H1 (cell line): ENCODE data around the gene IL1A. TPM values are rescaled to one million over a fixed set of nuclear protein-coding genes. Genes with fewer than 3 reads are reported as not detected.
"Not testable (repeated sequence)": the region's sequence is repeated elsewhere in the genome, so short reads cannot be mapped to it uniquely, and the experiment has no call there.

Experiments
- CTCF ChIA-PET: fragments of 300-600 bp; sonication (Branson Sonifier 250); formaldehyde crosslinking; loops from one replicate; lab custom pipeline; 2021; ENCODE audit not compliant: partially characterized antibody; lab: Charles Lee
- POLR2A ChIA-PET: fragments of 300-600 bp; sonication (Branson Sonifier 250); formaldehyde crosslinking; loops from one replicate; lab custom pipeline; 2021; ENCODE audit warnings: inconsistent platforms; ENCODE audit not compliant: partially characterized antibody; lab: Charles Lee
- DNase-seq, 2 experiments: peaks; one replicate each; pipeline versions ENCODE4 v3.0.0 to v3.0.0-alpha.2; 2010 to 2022; ENCODE audit warnings: low spot score in 2 of 2, low read depth in 1 of 2, mixed read lengths in 1 of 2
- FAIRE-seq: peaks from 2 replicates; lab custom pipeline; 2011; peaks lifted over from hg19 to GRCh38; lab: Jason Lieb, UNC
- H2AFZ ChIP-seq: 2 replicates; pipeline ENCODE4 v1.8.1; 2012; ENCODE audit warnings: low read length, inconsistent platforms
- H2AK5ac ChIP-seq: 2 replicates; pipeline ENCODE4 v1.6.1; 2013; ENCODE audit warnings: low read depth, low read length
- H2BK120ac ChIP-seq: replicated peaks from 2 replicates; pipeline ENCODE3; 2013; ENCODE audit warnings: low read depth, low read length, inconsistent platforms
- H2BK12ac ChIP-seq: 2 replicates; pipeline ENCODE4 v1.6.1; 2013; ENCODE audit warnings: low read depth, low read length
- H2BK15ac ChIP-seq: 2 replicates; pipeline ENCODE4 v1.6.1; 2013; ENCODE audit warnings: low read length
- H2BK20ac ChIP-seq: 2 replicates; pipeline ENCODE4 v1.6.1; 2013; ENCODE audit warnings: low read length
- H2BK5ac ChIP-seq: 2 replicates; pipeline ENCODE4 v1.6.1; 2013; ENCODE audit warnings: low read depth, low read length
- H3K14ac ChIP-seq: 2 replicates; pipeline ENCODE4 v1.6.1; 2013; ENCODE audit warnings: inconsistent platforms; ENCODE audit not compliant: insufficient read length
- H3K18ac ChIP-seq: 2 replicates; pipeline ENCODE4 v1.6.1; 2013; ENCODE audit warnings: low read length; ENCODE audit errors: extremely low read depth
- H3K23ac ChIP-seq: 2 replicates; pipeline ENCODE4 v1.6.1; 2013; ENCODE audit warnings: inconsistent platforms; ENCODE audit not compliant: insufficient read length
- H3K23me2 ChIP-seq: 2 replicates; pipeline ENCODE4 v1.6.1; 2013; ENCODE audit warnings: low read depth, low read length
- H3K27ac ChIP-seq: 2 replicates; pipeline ENCODE4 v1.6.1; 2011; ENCODE audit warnings: low read depth, low read length, inconsistent platforms
- H3K27me3 ChIP-seq, 4 experiments: replicated peaks in 1 of 4; 1 replicate in 1 of 4; 2 replicates in 3 of 4; pipeline versions ENCODE4 v1.6.1 to v1.8.1; 2011 to 2013; ENCODE audit warnings: low read length in 3 of 4, mild to moderate bottlenecking in 3 of 4, inconsistent platforms in 2 of 4, mixed read lengths in 2 of 4, moderate library complexity in 1 of 4; ENCODE audit not compliant: control insufficient read depth in 3 of 4, insufficient read depth in 3 of 4; ENCODE audit errors: extremely low read depth in 1 of 4
- H3K36me3 ChIP-seq, 4 experiments: 2 replicates each; pipeline versions ENCODE4 v1.6.1 to v1.8.1; 2011 to 2013; ENCODE audit warnings: mild to moderate bottlenecking in 4 of 4, low read length in 3 of 4, moderate library complexity in 2 of 4, control low read depth in 1 of 4, inconsistent platforms in 1 of 4; ENCODE audit not compliant: insufficient read depth in 4 of 4, control insufficient read depth in 2 of 4
- H3K4ac ChIP-seq: replicated peaks from 2 replicates; pipeline ENCODE3; 2013; ENCODE audit warnings: low read length, low read depth, mixed read lengths, inconsistent platforms; ENCODE audit not compliant: insufficient read length
- H3K4me1 ChIP-seq, 4 experiments: replicated peaks in 1 of 4; 1 replicate in 1 of 4; 2 replicates in 3 of 4; pipeline versions ENCODE4 v1.6.1 to v1.8.1; 2011 to 2013; ENCODE audit warnings: low read length in 3 of 4, inconsistent platforms in 2 of 4, mixed read lengths in 1 of 4; ENCODE audit not compliant: insufficient read depth in 4 of 4, control insufficient read depth in 3 of 4
- H3K4me2 ChIP-seq, 2 experiments: 2 replicates each; pipeline versions ENCODE4 v1.6.1 to v1.8.1; 2011 to 2013; ENCODE audit warnings: low read depth in 2 of 2, low read length in 2 of 2, control low read depth in 1 of 2, inconsistent platforms in 1 of 2, mild to moderate bottlenecking in 1 of 2; ENCODE audit not compliant: insufficient read depth in 1 of 2
- H3K4me3 ChIP-seq, 4 experiments: fragments of 200-600, 300-600 bp in 1 of 4; sonication (generic), shearing (Covaris generic), sonication (Bioruptor Twin) in 1 of 4; 2 replicates each; pipeline versions ENCODE4 v1.5.1 to v1.8.1; 2011 to 2016; ENCODE audit warnings: low read length in 4 of 4, low read depth in 3 of 4, control low read depth in 2 of 4, inconsistent platforms in 2 of 4, mild to moderate bottlenecking in 2 of 4, mixed read lengths in 1 of 4, moderate library complexity in 1 of 4; ENCODE audit not compliant: insufficient read depth in 2 of 4; ENCODE audit errors: extremely low read depth in 1 of 4
- H3K56ac ChIP-seq: replicated peaks from 2 replicates; pipeline ENCODE3; 2013; ENCODE audit warnings: low read depth, mild to moderate bottlenecking, mixed read lengths, low read length, inconsistent platforms; ENCODE audit not compliant: insufficient read length
- H3K79me1 ChIP-seq: 2 replicates; pipeline ENCODE4 v1.6.1; 2013; ENCODE audit warnings: low read depth, low read length, control low read depth
- H3K79me2 ChIP-seq, 2 experiments: 2 replicates each; pipeline versions ENCODE4 v1.6.1 to v1.8.1; 2012 to 2013; ENCODE audit warnings: low read length in 2 of 2, mild to moderate bottlenecking in 2 of 2, inconsistent platforms in 1 of 2; ENCODE audit not compliant: insufficient read depth in 2 of 2, control insufficient read depth in 1 of 2
- H3K9ac ChIP-seq, 4 experiments: replicated peaks in 1 of 4; 1 replicate in 1 of 4; 2 replicates in 3 of 4; pipeline versions ENCODE4 v1.6.1 to v1.8.1; 2011 to 2013; ENCODE audit warnings: low read depth in 3 of 4, low read length in 3 of 4, control low read depth in 2 of 4, mild to moderate bottlenecking in 2 of 4, moderate library complexity in 2 of 4, inconsistent platforms in 1 of 4; ENCODE audit errors: extremely low read depth in 1 of 4
- H3K9me3 ChIP-seq, 2 experiments: 2 replicates each; pipeline versions ENCODE4 v1.6.1 to v1.8.1; 2012 to 2013; ENCODE audit warnings: mild to moderate bottlenecking in 2 of 2, moderate library complexity in 2 of 2, control low read depth in 1 of 2, inconsistent platforms in 1 of 2, low read depth in 1 of 2, low read length in 1 of 2, mixed read lengths in 1 of 2; ENCODE audit not compliant: insufficient read depth in 2 of 2
- H4K20me1 ChIP-seq, 2 experiments: replicated peaks in 1 of 2; 2 replicates each; pipeline versions ENCODE3 to v1.8.1; 2011 to 2013; ENCODE audit warnings: inconsistent platforms in 2 of 2, low read length in 2 of 2, mild to moderate bottlenecking in 1 of 2; ENCODE audit not compliant: insufficient read depth in 2 of 2, control insufficient read depth in 1 of 2
- H4K5ac ChIP-seq: 2 replicates; pipeline ENCODE4 v1.6.1; 2013; ENCODE audit warnings: low read length, low read depth, mixed read lengths, inconsistent platforms; ENCODE audit not compliant: insufficient read length
- H4K8ac ChIP-seq: 2 replicates; pipeline ENCODE4 v1.8.0; 2013; ENCODE audit warnings: mild to moderate bottlenecking, moderate library complexity, low read length, inconsistent platforms; ENCODE audit not compliant: insufficient read depth; ENCODE audit errors: extremely low read depth
- H4K91ac ChIP-seq: replicated peaks from 2 replicates; pipeline ENCODE3; 2013; ENCODE audit warnings: low read length, mixed read lengths, inconsistent platforms; ENCODE audit not compliant: insufficient read length
- CHD2 ChIP-seq: IDR thresholded peaks from 2 replicates; pipeline ENCODE4 v1.6.1; 2012; ENCODE audit warnings: low read length, improper control_type of control experiment
- EZH2 ChIP-seq: fragments of 200-600 bp; sonication (generic); IDR thresholded peaks from 2 replicates; pipeline ENCODE4 v1.7.1; 2012; ENCODE audit warnings: low read depth, mild to moderate bottlenecking, moderate library complexity, low read length, inconsistent platforms; ENCODE audit not compliant: severe bottlenecking
- TCF12 ChIP-seq: IDR thresholded peaks from 2 replicates; pipeline ENCODE4 v1.6.1; 2011; ENCODE audit warnings: low read depth, mild to moderate bottlenecking, low read length
- TEAD4 ChIP-seq: IDR thresholded peaks from 2 replicates; pipeline ENCODE4 v1.6.1; 2012; ENCODE audit warnings: low read depth, low read length, inconsistent platforms, mixed read lengths
- ZNF274 ChIP-seq: IDR thresholded peaks from 2 replicates; pipeline ENCODE4 v1.7.0; 2012; ENCODE audit warnings: low read length, borderline replicate concordance; ENCODE audit errors: extremely low read depth
- WGBS, 2 experiments: shearing (Covaris generic) in 1 of 2; methylation state at CpG; one replicate each; pipeline versions ENCODE4 v1.1.6 to v1.1.7; 2013 to 2015; ENCODE audit warnings: low lambda C conversion rate in 2 of 2, mixed read lengths in 2 of 2, inconsistent platforms in 1 of 2, low coverage in 1 of 2, missing lambda C conversion rate in 1 of 2; ENCODE audit not compliant: insufficient replicate concordance in 2 of 2, insufficient coverage in 1 of 2, insufficient read length in 1 of 2; ENCODE audit errors: extremely low coverage in 1 of 2, missing lambda C conversion rate in 1 of 2; 5-methylcytosine and 5-hydroxymethylcytosine counted together
- polyA plus RNA-seq, 7 experiments: library from polyadenylated mRNA; depleted of rRNA in 3 of 7; stranded (reverse) in 5 of 7; unstranded in 2 of 7; fragments of >200 nt in 5 of 7; fragments of 200-250 nt in 2 of 7; gene quantifications; 1 replicate in 5 of 7; 2 replicates in 1 of 7; 4 replicates in 1 of 7; pipeline versions ENCODE4 v1.2.1 to v1.2.3, GENCODE V29; 2011 to 2013; ENCODE audit warnings: missing spikeins in 2 of 7, mixed read lengths in 2 of 7
- total RNA-seq: library from RNA; stranded (reverse); fragmentation: NEBNext Ultra II Directional; extraction: Animal tissue kit (Norgen Biotek cat#: 25700); gene quantifications from 2 replicates; pipeline ENCODE4 v1.2.1, GENCODE V29; 2021

Gene IL1A
- total and polyA plus RNA-seq, 2 of the 8 experiments (the other 6 are each of a cell fraction or from before 2014, with no cell fraction given) = 0.32 to 0.74 TPM

- FAIRE-seq = no peak
- no peak overlapping the region for H3K4me2 ChIP-seq
- CTCF ChIA-PET = interaction anchor here (0.6 to 2.7 kb wide), 7 partner anchors 15 to 125 kb away, joined by 3 to 6 read pairs (median 3); no protein-coding TSS in a partner anchor
Measured at GRCh38 chr2:112833976-112834375, 49.7 kb upstream of the IL1A start.

GRCh38 chr2:112833639-112833931 is 49.3 kb upstream of the IL1A start:
- H2BK5ac ChIP-seq, H2AFZ ChIP-seq, H3K9ac ChIP-seq, DNase-seq, H4K5ac ChIP-seq, H4K8ac ChIP-seq, H2AK5ac ChIP-seq, FAIRE-seq, H3K4me3 ChIP-seq, H3K36me3 ChIP-seq, H2BK120ac ChIP-seq, POLR2A ChIA-PET, H3K14ac ChIP-seq, H3K18ac ChIP-seq, H4K20me1 ChIP-seq, H3K27ac ChIP-seq, H3K4ac ChIP-seq, H3K4me2 ChIP-seq, H3K27me3 ChIP-seq, H3K4me1 ChIP-seq, H3K79me2 ChIP-seq, H3K23ac ChIP-seq, H3K23me2 ChIP-seq, H2BK15ac ChIP-seq, H3K56ac ChIP-seq, H4K91ac ChIP-seq, H2BK20ac ChIP-seq, H3K9me3 ChIP-seq, H2BK12ac ChIP-seq, H3K79me1 ChIP-seq: not testable (repeated sequence)
- CTCF ChIA-PET = interaction anchor here (0.6 to 2.7 kb wide), 6 partner anchors 16 to 126 kb away, joined by 3 to 6 read pairs (median 3); no protein-coding TSS in a partner anchor
- 85% methylated on average over 5 of the region's 5 CpGs; no CpG with 5 or more reads in 1 of the 2 experiments for WGBS, 2 experiments

More at GRCh38 chr2:112833976-112834375, 49.7 kb upstream of the IL1A start:
- no peak for TF ChIP-seq ZNF274
- no peak for TF ChIP-seq TEAD4
- TF ChIP-seq TCF12 = no peak
- no peak for TF ChIP-seq EZH2
- no peak for TF ChIP-seq CHD2
- Histone ChIP-seq H3K9ac (no peak overlapping the region), H3K56ac (no peak overlapping the region), H4K5ac (no peak overlapping the region), H3K23ac (no peak overlapping the region), H2BK15ac (no peak overlapping the region), H3K4ac (no peak overlapping the region), H2AK5ac (no peak overlapping the region), H4K20me1 (no peaks in the 10 kb centered on the region), H3K9me3 (no peaks in the 10 kb centered on the region), H3K79me1 (no peaks in the 10 kb centered on the region), H3K4me3 (no peak overlapping the region), H3K4me1 (peaks cover 0 to 4% (median 3%) of the 10 kb centered on the region in 4 experiments; a peak in 2 of 7 replicates), H3K27ac (no peak overlapping the region), H2BK20ac (no peak overlapping the region), H3K79me2 (no peaks in the 10 kb centered on the region), H2BK5ac (no peak overlapping the region), H2BK120ac (no peak overlapping the region), H2BK12ac (no peak overlapping the region), H3K18ac (no peak overlapping the region), H3K36me3 (no peaks in the 10 kb centered on the region), H3K14ac (no peak overlapping the region), H4K8ac (no peak overlapping the region), H3K27me3 (no peaks in the 10 kb centered on the region), H2AFZ (no peak overlapping the region), H3K23me2 (no peaks in the 10 kb centered on the region), H4K91ac (no peak overlapping the region)
- POLR2A ChIA-PET = no interaction called here
- no peak for DNase-seq
